ENCODE results near the gene PRKAG2. TPM values are rescaled to one million over a fixed set of nuclear protein-coding genes. Genes with fewer than 3 reads are reported as not detected.
A peak's percentile ranks its signal among the peaks of the same experiment; 100 is the strongest.
"Not testable (repeated sequence)": the region's sequence is repeated elsewhere in the genome, so short reads cannot be mapped to it uniquely, and the experiment has no call there.

The PRKAG2 gene
- total RNA-seq, 1 donor from 2014 or later: 120 TPM

DNA sequence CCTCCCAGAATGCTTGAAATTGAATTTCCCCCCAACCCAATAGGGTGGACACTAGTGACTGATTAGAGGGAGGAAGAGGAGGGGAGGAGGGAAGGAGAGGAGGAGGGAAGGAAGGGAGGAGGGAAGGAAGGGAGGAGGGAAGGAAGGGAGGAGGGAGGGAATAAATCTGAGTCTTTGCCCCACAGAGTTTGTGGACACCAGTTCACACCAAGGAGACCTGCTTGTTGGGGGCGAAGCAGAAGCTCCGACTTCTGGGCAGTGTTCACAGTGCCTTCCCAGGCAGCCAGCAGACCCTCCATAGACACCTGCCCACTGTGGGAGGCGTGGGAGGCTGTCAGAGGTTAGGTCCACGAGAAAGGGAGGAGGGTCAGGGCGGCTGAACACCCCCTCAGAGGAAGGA is 44.8 kb downstream of the PRKAG2 start:
- ATAC-seq (ENCODE audit: poor library complexity): no peak
- DNase-seq: no peak
- intact Hi-C loops (cut with DNase I): no loop called here

DNA sequence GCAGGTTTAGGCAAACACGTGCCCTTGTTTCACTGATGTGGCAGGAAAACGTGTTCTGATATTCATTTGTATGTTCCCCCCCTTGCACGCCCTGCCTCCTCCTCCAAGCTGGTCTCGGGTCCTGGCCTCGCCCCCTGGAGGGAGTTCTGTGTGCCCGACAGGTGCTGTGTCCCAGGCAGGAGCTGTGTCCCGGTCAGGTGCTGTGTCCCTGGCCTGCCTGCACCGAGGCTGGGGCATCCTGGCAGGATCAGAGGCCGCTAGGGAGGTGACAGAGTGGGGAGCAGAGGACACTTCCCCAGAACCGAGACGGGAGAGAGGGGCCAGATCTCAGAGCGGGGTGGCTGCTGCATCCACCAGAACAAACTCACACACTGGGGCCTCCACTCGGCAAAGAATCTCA is 45.3 kb downstream of the PRKAG2 start:
- ATAC-seq (ENCODE audit: poor library complexity) (no peak), DNase-seq (peak; percentile 36)
- intact Hi-C loops (cut with DNase I): no loop called here

DNA sequence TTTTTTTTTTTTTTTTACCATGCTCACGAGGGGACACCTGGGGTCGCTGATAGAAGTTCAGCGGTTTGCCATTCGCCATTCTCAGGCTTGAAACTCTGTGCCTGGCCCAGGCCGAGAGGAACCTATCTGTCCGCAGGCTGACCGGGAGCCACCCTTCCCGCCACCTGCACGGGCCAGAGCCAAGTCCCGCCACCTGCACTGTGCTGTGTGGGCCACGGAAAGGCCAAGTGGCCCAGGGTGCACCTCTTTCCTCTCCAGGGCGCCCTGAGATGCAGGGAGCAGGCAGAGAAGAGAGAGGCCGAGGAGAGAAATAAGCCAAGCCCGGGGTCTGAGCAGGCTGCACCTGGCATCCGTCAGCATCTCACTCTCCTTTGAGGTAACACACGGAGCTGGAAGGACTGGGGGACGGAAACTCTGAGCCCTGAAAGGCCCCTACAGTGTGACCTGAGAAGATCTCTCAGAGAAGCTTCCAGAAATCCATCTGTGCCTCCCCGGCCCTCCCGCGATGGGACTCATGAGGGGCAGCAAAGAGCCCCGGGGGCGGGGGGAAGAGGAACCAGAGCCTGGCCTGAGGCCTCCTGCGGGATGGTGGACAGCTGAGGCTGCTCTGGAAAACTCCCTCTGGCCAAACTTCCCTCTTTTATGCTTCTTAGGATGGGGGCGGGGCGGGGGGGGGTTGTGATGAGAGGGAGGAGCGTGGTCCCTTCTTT is 46.6 kb downstream of the PRKAG2 start:
- ATAC-seq (ENCODE audit: poor library complexity): no peak
- DNase-seq: peak; percentile 27
- intact Hi-C loops (cut with DNase I): no loop called here

DNA sequence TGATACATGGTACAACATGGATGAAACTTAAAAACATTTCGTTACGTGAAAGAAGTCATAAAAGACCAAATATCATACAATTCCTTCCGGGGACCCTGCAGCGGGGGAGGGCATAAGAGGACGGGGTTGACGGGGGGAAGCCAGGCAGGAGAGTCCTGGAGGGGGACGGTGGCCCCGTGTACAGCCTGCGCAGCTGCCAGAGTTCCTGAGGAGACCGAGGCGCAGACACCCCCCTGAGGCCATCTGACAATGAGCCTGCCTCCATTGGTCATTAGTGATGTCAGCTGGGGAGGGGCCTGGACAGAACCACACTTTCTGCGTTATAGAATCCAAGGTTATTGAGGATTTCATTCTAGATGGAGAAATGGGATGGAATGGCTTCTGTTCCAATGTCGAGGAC is 47.2 kb downstream of the PRKAG2 start:
- no peak for ATAC-seq (ENCODE audit: poor library complexity)
- DNase-seq: peak; percentile 28
- intact Hi-C loops (cut with DNase I): no loop called here

DNA sequence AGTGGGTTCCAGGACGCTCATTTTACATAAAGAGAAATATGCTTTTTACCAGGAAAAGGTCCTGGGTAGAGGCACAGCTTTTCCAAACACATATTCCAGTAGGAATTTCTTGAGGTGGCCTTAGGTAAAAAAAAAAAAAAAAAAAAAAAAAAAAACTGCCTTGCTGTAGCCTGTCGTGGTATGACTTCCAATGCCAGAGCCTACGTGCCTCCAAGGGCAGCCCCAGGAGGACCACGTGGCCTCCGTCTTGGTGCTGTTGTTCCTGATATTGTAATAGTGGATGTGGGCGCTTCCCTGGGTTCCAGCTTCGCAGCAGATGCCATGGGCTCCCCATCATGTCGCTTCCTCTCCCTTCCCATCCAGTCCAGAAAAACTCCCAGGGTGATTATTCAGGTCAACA is 49.3 kb downstream of the PRKAG2 start:
- DNase-seq (peak; percentile 20), ATAC-seq (ENCODE audit: poor library complexity) (no peak)
- intact Hi-C loops (cut with DNase I): no loop called here

DNA sequence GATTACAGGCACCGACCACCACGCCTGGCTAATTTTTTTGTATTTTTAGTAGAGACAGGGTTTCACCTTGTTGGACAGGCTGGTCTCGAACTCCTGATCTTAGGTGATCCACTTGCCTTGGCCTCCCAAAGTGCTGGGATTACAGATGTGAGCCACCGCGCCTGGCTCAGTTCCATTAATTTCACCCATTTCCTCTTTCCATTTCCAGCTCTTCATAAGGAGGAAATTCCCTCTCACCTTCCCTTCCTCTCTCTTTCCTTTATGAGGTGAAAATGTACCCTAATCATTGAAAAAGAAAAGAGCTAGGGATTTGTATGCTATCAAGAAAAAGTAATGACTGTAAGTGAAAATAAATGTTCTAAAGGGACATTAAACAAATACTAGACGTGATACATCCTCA is 50.6 kb downstream of the PRKAG2 start:
- DNase-seq; ATAC-seq (ENCODE audit: poor library complexity); intact Hi-C loops (cut with DNase I): not testable (repeated sequence)

DNA sequence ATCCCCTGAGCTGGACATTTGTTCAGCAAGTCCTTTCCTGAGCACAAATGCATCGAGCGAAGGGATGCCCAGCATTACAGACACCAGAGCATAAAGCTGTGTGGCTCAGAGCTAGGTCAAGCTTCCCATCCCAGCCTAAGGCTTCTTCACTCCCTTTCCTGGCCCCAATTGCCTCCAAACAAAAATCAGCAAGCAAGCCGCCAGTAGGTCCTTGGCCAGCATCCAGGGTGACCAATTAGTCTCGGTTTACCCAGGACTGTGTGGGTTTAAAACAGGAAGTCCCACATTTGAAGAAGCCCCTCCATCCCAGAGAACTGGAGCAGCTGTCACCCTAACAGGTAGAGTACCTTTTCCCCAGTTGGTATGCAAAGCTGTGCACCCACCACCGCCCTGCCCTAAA is 51.2 kb downstream of the PRKAG2 start:
- intact Hi-C loops (cut with DNase I): no loop called here
- DNase-seq: peak; percentile 43
- ATAC-seq (ENCODE audit: poor library complexity): no peak

DNA sequence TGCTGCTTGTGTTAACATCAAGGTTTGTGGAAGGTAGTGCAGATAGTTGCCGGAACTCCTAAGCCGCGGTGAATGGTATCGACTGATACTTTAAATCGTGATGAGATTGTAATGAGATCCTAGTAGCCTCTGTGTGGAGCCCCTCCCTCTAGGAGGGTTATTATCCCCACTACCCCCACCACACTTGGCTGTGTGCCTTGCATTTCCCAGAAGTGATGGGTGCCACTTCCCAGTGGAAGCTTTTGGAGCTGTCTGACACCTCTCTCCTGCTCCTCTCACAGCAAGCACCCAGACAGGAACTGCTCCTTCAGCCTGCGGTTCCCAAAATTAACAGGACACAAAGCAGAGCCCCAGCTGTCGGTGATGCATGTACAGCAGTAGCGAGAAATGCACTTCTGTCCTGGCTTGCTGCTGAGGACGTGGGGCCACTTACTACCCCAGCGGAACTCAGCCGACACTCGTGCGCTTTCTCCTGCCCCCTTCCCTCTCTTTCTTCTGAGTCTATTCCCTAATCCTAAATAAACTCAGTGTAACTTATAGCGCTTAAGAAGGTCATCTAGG is 52.5 kb downstream of the PRKAG2 start:
- DNase-seq: peak; percentile 27
- intact Hi-C loops (cut with DNase I): no loop called here
- ATAC-seq (ENCODE audit: poor library complexity): peak; percentile 17

DNA sequence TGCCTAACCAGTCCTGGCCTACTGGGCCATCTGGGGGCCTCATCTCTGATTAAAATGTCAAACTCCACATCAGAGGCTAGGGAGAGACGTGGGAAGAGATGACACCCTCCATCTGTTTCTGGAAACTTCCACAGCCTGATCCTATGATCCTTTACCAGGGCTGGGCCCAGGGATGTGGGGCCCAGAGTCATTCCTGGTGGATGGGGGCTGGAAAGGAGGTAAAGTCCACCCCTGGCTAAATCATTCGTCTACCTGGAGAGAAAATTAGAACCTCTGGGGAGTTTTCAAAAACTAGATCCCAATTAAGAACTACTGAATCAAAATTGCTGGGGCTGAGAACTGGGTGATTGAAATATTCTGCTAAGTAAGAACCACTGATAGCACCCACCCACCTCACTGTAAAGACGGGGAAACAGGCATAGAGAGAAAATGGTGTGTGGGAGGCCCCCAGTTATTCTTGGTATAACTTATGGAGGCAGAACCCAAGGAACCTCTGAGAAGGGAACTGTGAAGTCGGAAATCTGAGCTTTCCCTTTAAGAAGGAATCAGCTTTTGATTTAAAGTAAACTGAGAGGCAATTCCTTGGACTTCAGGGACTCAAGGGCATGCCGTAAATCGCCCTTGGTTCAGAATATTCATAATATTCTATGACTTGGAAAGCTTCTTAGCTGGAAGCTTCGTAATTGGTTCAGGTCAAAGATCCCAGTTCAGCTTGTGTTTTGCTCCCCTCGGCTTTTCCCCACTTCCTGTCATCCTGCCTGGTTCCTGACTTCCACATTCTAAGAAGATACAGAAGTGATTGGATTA is 53.1 kb downstream of the PRKAG2 start:
- intact Hi-C loops (cut with DNase I): no loop called here
- ATAC-seq (ENCODE audit: poor library complexity) (no peak), DNase-seq (peak; percentile 29)

DNA sequence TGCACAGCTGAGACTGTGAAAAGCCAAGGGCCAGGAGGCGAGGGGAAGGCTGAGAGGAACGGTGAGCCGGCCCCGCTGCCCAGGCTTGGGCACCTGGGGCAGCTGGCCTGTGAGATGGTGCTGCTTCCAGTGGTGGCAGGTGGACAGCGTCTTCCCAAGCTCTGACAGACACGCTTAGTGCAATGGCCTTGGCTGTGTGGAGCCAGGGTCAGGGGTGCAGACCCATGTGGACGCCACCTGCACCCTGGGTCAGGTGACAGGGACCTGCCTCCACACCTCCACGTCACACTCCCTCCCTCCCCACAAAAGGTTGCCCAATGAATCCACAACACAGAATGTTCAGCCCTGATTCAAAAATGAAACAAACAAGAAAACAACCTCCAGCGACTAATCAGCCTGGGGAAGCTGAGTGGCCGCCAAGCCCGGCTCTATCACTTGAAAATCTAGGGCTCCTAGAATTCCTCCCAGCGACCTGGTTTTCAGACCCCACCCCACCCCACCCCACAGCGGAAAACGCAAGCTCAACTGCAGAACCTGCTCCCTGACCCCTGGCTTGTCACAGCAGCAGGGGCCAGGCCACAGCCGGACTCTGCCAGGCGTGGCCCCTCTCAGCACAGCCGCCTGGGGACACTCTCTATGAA is 54.3 kb downstream of the PRKAG2 start:
- intact Hi-C loops (cut with DNase I): no loop called here
- ATAC-seq (ENCODE audit: poor library complexity) (no peak), DNase-seq (peak; percentile 43)

DNA sequence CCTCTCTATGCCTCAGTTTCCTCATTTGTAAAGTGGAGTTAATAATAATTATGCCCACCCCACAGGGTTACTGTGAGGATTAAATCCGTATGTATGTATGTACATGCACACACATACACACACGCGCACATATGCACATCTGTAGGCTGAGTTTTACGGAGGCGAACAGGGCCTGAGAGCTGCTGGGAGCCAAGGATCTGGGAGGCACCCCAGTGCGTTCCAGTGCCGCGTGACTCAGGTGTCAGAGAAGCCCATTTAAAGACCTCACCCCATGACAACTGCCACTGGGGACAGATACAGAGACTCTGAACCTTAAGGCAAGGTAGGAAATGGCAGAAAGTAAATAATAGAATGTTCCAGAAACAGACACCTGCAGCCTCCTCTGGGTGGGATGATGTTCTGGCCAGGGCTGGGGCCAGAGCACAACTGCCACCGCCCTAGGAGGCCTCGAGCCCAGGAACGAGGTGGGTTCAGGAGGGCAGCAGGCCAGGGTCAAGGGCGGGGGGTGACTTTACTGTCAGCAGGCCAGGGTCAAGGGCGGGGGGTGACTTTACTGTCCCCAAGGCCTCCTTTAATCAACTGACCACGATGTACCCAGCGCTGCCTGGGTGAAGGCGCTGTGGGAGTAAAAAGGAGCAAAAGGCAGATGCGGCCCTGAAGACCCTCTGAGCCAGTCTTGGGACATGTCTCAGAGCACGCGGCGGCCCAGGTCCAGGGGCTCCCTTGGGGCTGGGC is 54.9 kb downstream of the PRKAG2 start:
- ATAC-seq (ENCODE audit: poor library complexity): no peak
- intact Hi-C loops (cut with DNase I): no loop called here

DNA sequence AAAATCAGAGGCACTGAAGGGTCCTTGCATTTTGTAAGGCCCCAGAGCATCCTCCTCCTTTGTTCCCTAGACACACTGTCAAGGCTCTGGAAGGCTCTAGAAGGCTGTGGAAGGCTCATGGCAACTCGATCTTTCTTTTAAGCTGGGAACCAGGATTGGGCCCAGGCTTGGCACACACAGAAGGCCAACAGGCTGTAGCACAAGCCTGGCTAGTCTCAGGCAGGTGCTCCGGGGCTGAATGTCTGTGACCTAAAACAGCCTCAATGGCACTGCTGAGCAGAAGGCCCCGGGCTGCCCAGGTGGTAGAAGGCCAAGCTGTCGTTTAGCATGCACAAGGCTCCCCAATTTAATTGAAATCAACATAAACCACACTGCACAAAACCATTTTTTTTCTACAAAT is 55.7 kb downstream of the PRKAG2 start:
- DNase-seq (peak; percentile 30), ATAC-seq (ENCODE audit: poor library complexity) (no peak)
- intact Hi-C loops (cut with DNase I): no loop called here

More for the DNA sequence above, 54.9 kb downstream of the PRKAG2 start:
- DNase-seq: peak; percentile 15

DNA sequence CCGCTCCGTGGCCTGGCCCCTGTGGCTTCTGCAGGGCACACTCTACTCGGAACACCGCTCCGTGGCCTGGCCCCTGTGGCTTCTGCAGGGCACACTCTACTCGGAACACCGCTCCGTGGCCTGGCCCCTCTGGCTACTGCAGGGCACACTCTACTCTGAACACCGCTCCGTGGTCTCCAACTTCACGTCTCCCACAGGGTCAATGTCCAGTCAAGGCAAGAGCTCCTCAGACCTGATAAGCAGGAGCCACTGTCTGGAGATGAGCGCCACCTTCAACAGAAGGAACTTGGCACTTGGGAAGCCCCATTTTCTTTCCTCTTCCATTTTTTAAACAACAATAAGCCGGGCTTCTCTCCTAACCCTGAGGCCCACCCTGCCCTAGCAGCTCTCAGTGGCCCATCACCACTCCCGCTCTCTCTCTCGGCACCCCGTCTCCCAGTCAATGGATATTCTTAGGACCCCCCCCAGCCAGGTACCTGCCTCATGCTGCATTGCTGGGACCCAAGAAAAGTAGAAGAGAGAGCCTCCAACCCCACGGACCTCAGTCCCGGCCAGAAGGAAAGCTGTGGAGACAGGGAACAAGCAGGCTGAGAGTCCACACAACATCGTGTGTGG is 56.3 kb downstream of the PRKAG2 start:
- no peak for ATAC-seq (ENCODE audit: poor library complexity)
- DNase-seq: peak; percentile 18
- intact Hi-C loops (cut with DNase I): no loop called here

DNA sequence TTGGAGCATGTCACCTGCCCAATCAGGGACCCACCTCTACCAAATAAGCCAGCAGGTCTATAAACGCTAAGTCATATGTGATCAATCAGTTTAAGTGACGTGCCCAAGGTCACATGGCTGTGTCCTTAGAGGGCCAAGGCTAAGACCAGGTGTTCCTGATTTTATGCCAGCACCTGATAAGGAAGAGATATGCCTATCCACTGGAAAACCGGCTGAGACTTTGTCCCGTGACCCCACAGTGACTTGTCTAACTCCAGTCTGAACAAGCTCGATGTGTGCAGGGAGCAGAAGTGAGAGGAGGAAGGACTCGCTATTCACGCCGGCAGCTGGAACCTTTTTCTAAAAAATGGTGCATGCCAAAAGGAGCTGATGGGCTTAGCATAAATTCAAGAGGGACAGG is 57.0 kb downstream of the PRKAG2 start:
- ATAC-seq (ENCODE audit: poor library complexity): peak; percentile 42
- no peak for DNase-seq
- intact Hi-C loops (cut with DNase I): no loop called here

DNA sequence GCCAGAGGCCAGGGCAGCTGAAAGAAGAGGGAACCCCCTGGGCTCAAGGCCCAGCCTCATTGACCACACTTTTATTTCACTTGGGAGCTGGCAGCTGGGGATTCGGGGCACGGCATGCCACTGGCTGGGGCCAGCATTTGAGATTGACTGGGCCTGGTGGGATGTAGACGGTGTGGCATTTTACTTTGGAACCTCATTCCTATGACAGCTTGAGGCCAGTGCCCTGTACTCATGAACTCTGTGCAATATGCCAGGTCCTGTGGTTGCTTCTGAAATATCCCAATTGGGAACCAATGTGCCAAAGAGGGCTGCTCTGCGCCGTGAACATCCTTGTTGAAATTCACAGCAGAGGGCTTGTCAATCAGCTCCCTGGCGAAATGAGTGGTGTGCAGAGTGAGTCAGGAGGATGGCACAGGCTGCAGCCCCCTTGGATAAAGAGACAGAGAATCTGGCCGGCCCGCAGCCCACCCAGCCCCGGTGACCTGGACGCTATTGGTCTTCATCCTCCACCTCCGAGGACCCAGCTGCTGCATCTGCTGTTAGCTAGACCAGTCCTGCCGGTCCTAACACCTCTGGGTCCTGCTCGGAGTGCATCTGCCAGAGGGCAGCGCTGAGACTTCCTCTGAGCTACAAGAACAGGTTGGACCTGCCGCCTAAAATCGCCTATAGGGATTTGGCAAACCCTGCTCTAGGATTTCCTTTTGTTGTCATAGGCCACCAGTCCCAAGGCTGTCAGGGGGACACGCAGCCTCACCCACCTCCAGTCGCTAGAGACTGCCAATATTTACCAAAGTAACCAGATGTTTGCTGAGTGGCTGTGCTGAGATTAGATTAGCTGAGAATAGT is 58.0 kb downstream of the PRKAG2 start:
- no peak for ATAC-seq (ENCODE audit: poor library complexity)
- peak; percentile 25 for DNase-seq
- intact Hi-C loops (cut with DNase I): no loop called here

DNA sequence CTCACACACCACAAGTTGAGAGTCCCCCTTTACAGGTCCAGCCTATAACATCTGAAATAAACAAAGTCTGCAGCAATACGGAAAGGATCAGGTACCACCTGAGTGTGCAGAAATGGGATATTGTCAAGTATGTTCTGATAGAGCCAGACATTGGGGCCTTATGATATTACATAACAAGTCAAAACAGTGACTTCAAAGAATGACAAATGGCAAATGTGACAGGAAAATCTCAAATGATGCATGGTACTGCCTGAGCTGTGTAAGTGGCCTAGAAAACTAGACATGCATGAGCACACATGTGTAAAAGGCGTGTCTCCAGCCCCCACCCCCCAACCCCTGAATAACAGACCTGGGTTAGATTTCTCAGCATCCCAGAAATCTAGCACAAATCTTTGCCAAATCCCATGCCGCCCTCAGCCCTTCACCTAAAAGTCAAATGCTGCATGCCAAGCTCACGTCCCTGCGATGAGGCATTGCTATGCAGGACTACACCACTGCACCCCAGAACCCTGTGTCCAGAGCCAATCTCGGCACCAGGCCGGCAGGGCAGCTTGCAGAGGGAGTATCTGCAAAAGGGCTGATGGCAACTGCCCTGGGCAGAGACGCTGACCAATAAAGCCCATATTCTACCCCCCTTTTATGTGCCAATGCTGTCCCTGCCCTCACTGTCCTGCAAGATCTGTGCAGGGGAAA is 58.8 kb downstream of the PRKAG2 start:
- intact Hi-C loops (cut with DNase I): no loop called here
- DNase-seq: peak; percentile 22
- ATAC-seq (ENCODE audit: poor library complexity): no peak

DNA sequence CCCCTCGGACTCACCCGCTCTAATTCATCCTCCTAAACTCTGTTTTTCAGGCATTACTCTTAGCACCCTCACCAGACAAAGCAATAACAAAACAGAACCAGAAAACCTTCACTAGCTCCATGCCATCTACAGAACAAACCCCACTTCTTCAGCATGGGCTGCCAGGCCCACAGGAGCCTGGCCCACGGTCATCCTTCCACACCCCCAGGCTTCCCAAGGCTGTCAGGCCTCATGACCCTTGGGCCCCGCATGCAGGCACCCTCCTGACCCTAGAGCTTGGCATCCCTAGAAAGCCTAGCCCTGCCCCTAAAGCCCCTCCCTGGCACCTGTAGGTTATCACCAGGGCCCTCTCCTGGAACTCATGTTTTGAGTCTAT is 59.6 kb downstream of the PRKAG2 start:
- intact Hi-C loops (cut with DNase I): no loop called here
- DNase-seq (peak; percentile 10), ATAC-seq (ENCODE audit: poor library complexity) (no peak)
